ENCODE measurements around the gene ZFYVE27.

ZFYVE27 gene

DNA sequence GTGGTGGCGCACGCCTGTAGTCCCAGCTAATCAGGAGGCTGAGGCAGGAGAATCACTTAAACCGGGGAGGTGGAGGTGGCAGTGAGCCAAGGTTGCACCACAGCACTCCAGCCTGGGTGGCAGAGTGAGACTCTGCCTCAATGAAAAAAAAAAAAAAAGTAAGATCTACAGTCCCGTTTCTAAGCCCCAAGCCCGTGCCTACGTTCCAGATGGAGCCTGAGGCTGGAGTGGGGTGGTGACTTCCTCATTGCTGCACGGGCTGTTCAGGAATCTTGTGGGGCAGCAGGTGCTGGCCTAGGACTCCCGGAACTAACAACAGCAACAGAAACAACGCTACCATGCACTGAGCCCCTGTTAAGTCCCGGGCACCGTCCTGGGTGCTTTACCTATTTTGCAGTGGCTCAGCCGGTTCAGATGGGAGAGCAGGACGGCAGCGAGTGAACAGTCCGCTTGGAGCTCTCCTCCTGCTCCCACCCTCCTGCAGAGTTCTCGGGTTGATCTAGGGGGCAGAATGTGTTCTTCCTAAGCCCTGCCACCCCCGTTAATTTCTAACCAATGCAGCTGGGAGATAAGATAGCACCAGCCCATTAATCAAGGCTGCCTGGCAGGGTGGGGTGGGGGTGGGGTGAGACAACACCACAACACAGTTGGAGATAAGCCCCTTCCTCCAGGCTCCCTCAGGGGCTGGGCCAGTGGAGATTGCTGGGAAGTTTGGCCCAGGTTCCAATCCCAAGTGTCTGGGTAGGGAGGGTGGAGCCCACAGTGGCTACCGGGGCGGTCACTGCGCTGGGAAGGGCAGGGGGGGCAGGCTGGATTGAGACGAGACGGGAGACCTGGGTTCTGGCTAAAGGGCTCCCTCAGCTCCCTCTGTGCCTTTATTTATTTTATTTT is 51.9 kb downstream of the ZFYVE27 start:
- Histone ChIP-seq H3K4ac (ENCODE audit: low read depth, low read length) (no peak overlapping the region), H3K14ac (ENCODE audit: low read length) (no peak overlapping the region), H3K36me3 (ENCODE audit: control insufficient read depth in 1 of 2, insufficient read depth in 2 of 2, low read length in 2 of 2) (no peaks in the 10 kb centered on the region), H3K4me3 (ENCODE audit: low read depth, low read length) (no peak overlapping the region), H4K8ac (ENCODE audit: low read depth, low read length) (no peak overlapping the region), H3K79me2 (ENCODE audit: control insufficient read depth, insufficient read depth, low read length, poor library complexity) (no peaks in the 10 kb centered on the region), H4K12ac (ENCODE audit: low read depth, low read length) (no peak overlapping the region), H3K27me3 (ENCODE audit: insufficient read depth, low read length) (no peaks in the 10 kb centered on the region), H3K9ac (ENCODE audit: low read length) (no peak overlapping the region), H2BK120ac (ENCODE audit: insufficient read depth, low read length, poor library complexity) (no peak overlapping the region), H3K4me1 (ENCODE audit: control insufficient read depth in 1 of 2, insufficient read depth in 2 of 2, low read length in 2 of 2) (no peaks in the 10 kb centered on the region), H3K18ac (ENCODE audit: low read length) (no peak overlapping the region), H3K4me2 (ENCODE audit: low read length) (no peak overlapping the region), H3K27ac (ENCODE audit: low read depth, low read length) (no peak overlapping the region), H3K9me3 (ENCODE audit: insufficient read depth, low read depth, low read length) (peaks cover 3% of the 10 kb centered on the region), H2AFZ (ENCODE audit: insufficient read depth, low read length, poor library complexity) (no peak overlapping the region), H3K23ac (ENCODE audit: low read length) (no peak overlapping the region), H2BK12ac (ENCODE audit: low read length) (no peak overlapping the region), H3K79me1 (ENCODE audit: low read length) (no peaks in the 10 kb centered on the region), H4K91ac (ENCODE audit: low read depth, low read length) (no peak overlapping the region), H2BK5ac (ENCODE audit: low read depth, low read length, poor library complexity) (no peak overlapping the region), H2AK5ac (ENCODE audit: low read length) (no peak overlapping the region)
- WGBS (ENCODE audit: extremely low coverage, insufficient coverage, insufficient read length) = no CpG with 5 or more reads among the region's 22 CpGs
- peak; percentile 28 to 52 for DNase-seq

DNA sequence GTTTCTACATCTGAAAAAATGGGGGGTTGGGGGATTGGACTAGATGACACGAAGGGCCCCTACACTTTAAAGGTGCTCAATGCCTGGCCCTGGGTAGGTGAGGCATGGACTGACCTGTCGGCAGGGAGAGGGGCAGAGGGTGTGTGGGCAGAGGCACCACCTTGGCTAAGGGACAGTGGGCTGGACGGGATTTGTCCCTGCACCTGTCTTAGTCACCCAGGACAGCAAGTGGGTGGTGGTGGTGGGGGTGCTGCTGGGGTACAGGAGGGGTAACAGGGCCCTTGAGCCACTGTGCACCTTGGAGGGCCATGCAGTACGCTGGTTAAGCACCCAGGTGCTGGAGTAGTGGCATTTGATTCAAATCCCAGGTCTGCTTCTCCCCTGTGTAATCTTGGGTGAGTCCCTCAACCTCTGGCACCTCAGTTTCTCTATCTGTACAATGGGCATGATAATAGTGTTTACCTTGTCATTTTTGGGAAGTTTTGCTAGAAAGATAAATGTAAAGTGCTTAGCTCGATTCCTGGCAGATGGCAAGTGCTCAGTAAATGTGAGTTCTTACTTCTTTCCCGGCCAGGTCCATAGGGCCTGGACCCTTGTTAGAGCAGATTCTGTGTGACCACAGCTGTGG is 53.0 kb downstream of the ZFYVE27 start:
- Histone ChIP-seq H3K27ac (ENCODE audit: low read depth, low read length) (no peak overlapping the region), H3K36me3 (ENCODE audit: control insufficient read depth in 1 of 2, insufficient read depth in 2 of 2, low read length in 2 of 2) (no peaks in the 10 kb centered on the region), H2BK120ac (ENCODE audit: insufficient read depth, low read length, poor library complexity) (no peak overlapping the region), H2AFZ (ENCODE audit: insufficient read depth, low read length, poor library complexity) (no peak overlapping the region), H3K18ac (ENCODE audit: low read length) (no peak overlapping the region), H3K27me3 (ENCODE audit: insufficient read depth, low read length) (no peaks in the 10 kb centered on the region), H4K91ac (ENCODE audit: low read depth, low read length) (no peak overlapping the region), H2BK5ac (ENCODE audit: low read depth, low read length, poor library complexity) (no peak overlapping the region), H3K79me1 (ENCODE audit: low read length) (no peaks in the 10 kb centered on the region), H4K12ac (ENCODE audit: low read depth, low read length) (no peak overlapping the region), H2BK12ac (ENCODE audit: low read length) (no peak overlapping the region), H3K9ac (ENCODE audit: low read length) (no peak overlapping the region), H2AK5ac (ENCODE audit: low read length) (no peak overlapping the region), H3K4me1 (ENCODE audit: control insufficient read depth in 1 of 2, insufficient read depth in 2 of 2, low read length in 2 of 2) (no peaks in the 10 kb centered on the region), H4K8ac (ENCODE audit: low read depth, low read length) (no peak overlapping the region), H3K9me3 (ENCODE audit: insufficient read depth, low read depth, low read length) (peaks cover 3% of the 10 kb centered on the region), H3K4me2 (ENCODE audit: low read length) (no peak overlapping the region), H3K4ac (ENCODE audit: low read depth, low read length) (no peak overlapping the region), H3K79me2 (ENCODE audit: control insufficient read depth, insufficient read depth, low read length, poor library complexity) (no peaks in the 10 kb centered on the region), H3K23ac (ENCODE audit: low read length) (no peak overlapping the region), H3K14ac (ENCODE audit: low read length) (no peak overlapping the region), H3K4me3 (ENCODE audit: low read depth, low read length) (peak overlapping the region; percentile 46)
- no peak for DNase-seq
- WGBS (ENCODE audit: extremely low coverage, insufficient coverage, insufficient read length) = no CpG with 5 or more reads among the region's 6 CpGs

GRCh38 chr10:97791824-97792721 is 55.1 kb downstream of the ZFYVE27 start:
- Histone ChIP-seq H3K4me3 (ENCODE audit: low read depth, low read length) (no peak overlapping the region), H2BK12ac (ENCODE audit: low read length) (no peak overlapping the region), H3K4me1 (ENCODE audit: control insufficient read depth in 1 of 2, insufficient read depth in 2 of 2, low read length in 2 of 2) (no peaks in the 10 kb centered on the region), H3K18ac (ENCODE audit: low read length) (no peak overlapping the region), H4K12ac (ENCODE audit: low read depth, low read length) (no peak overlapping the region), H3K9ac (ENCODE audit: low read length) (no peak overlapping the region), H3K23ac (ENCODE audit: low read length) (no peak overlapping the region), H3K79me2 (ENCODE audit: control insufficient read depth, insufficient read depth, low read length, poor library complexity) (no peaks in the 10 kb centered on the region), H4K91ac (ENCODE audit: low read depth, low read length) (no peak overlapping the region), H3K27me3 (ENCODE audit: insufficient read depth, low read length) (no peaks in the 10 kb centered on the region), H3K36me3 (ENCODE audit: control insufficient read depth in 1 of 2, insufficient read depth in 2 of 2, low read length in 2 of 2) (no peaks in the 10 kb centered on the region), H3K27ac (ENCODE audit: low read depth, low read length) (no peak overlapping the region), H2BK120ac (ENCODE audit: insufficient read depth, low read length, poor library complexity) (no peak overlapping the region), H2AK5ac (ENCODE audit: low read length) (no peak overlapping the region), H3K4me2 (ENCODE audit: low read length) (no peak overlapping the region), H3K4ac (ENCODE audit: low read depth, low read length) (no peak overlapping the region), H2AFZ (ENCODE audit: insufficient read depth, low read length, poor library complexity) (no peak overlapping the region), H4K8ac (ENCODE audit: low read depth, low read length) (no peak overlapping the region), H3K79me1 (ENCODE audit: low read length) (no peaks in the 10 kb centered on the region), H3K9me3 (ENCODE audit: insufficient read depth, low read depth, low read length) (peaks cover 3% of the 10 kb centered on the region), H3K14ac (ENCODE audit: low read length) (no peak overlapping the region), H2BK5ac (ENCODE audit: low read depth, low read length, poor library complexity) (no peak overlapping the region)
- DNase-seq = peak; percentile 26 to 80
- no CpG with 5 or more reads among the region's 13 CpGs for WGBS (ENCODE audit: extremely low coverage, insufficient coverage, insufficient read length)

GRCh38 chr10:97795886-97796285 is 59.0 kb downstream of the ZFYVE27 start:
- H3K27me3 ChIP-seq (ENCODE audit: insufficient read depth, low read length) = no peaks in the 10 kb centered on the region
- H3K4me2 ChIP-seq (ENCODE audit: low read length) = no peak overlapping the region
- H3K9ac ChIP-seq (ENCODE audit: low read length) = no peak overlapping the region
- H4K12ac ChIP-seq (ENCODE audit: low read depth, low read length) = no peak overlapping the region
- H4K91ac ChIP-seq (ENCODE audit: low read depth, low read length) = no peak overlapping the region
- no peak overlapping the region for H2BK120ac ChIP-seq (ENCODE audit: insufficient read depth, low read length, poor library complexity)
- H3K23ac ChIP-seq (ENCODE audit: low read length) = no peak overlapping the region
- H2AFZ ChIP-seq (ENCODE audit: insufficient read depth, low read length, poor library complexity) = no peak overlapping the region
- no peak overlapping the region for H3K18ac ChIP-seq (ENCODE audit: low read length)
- no peaks in the 10 kb centered on the region for H3K36me3 ChIP-seq (ENCODE audit: control insufficient read depth in 1 of 2, insufficient read depth in 2 of 2, low read length in 2 of 2)
- no peak overlapping the region for H3K4me3 ChIP-seq (ENCODE audit: low read depth, low read length)
- no peaks in the 10 kb centered on the region for H3K4me1 ChIP-seq (ENCODE audit: control insufficient read depth in 1 of 2, insufficient read depth in 2 of 2, low read length in 2 of 2)
- H2BK5ac ChIP-seq (ENCODE audit: low read depth, low read length, poor library complexity) = no peak overlapping the region
- no peak for DNase-seq
- H2AK5ac ChIP-seq (ENCODE audit: low read length) = no peak overlapping the region
- no peak overlapping the region for H3K4ac ChIP-seq (ENCODE audit: low read depth, low read length)
- H3K79me1 ChIP-seq (ENCODE audit: low read length) = no peaks in the 10 kb centered on the region
- H3K27ac ChIP-seq (ENCODE audit: low read depth, low read length) = no peak overlapping the region
- H3K9me3 ChIP-seq (ENCODE audit: insufficient read depth, low read depth, low read length) = peaks cover 4% of the 10 kb centered on the region
- WGBS (ENCODE audit: extremely low coverage, insufficient coverage, insufficient read length) = no CpG with 5 or more reads among the region's 4 CpGs
- H4K8ac ChIP-seq (ENCODE audit: low read depth, low read length) = no peak overlapping the region
- H3K79me2 ChIP-seq (ENCODE audit: control insufficient read depth, insufficient read depth, low read length, poor library complexity) = no peaks in the 10 kb centered on the region
- H2BK12ac ChIP-seq (ENCODE audit: low read length) = no peak overlapping the region
- no peak overlapping the region for H3K14ac ChIP-seq (ENCODE audit: low read length)

Measured in trophoblast cell (in vitro differentiated cells and primary cell).